GM21786 (cell line): Measurements from ENCODE around the gene IKZF2.
A peak's percentile ranks its signal among the peaks of the same experiment; 100 is the strongest.

Experiments
- ATAC-seq: cut with Tn5 transposase; IDR thresholded peaks from one replicate; pipeline ENCODE4 v1.9.1; 2021; ENCODE audit not compliant: unreplicated experiment

IKZF2 gene

GRCh38 chr2:213010106-213010779 is 141.2 kb downstream of the IKZF2 start:
- peak; percentile 27 for ATAC-seq

GRCh38 chr2:213007290-213007838 is 144.0 kb downstream of the IKZF2 start:
- no peak for ATAC-seq

DNA sequence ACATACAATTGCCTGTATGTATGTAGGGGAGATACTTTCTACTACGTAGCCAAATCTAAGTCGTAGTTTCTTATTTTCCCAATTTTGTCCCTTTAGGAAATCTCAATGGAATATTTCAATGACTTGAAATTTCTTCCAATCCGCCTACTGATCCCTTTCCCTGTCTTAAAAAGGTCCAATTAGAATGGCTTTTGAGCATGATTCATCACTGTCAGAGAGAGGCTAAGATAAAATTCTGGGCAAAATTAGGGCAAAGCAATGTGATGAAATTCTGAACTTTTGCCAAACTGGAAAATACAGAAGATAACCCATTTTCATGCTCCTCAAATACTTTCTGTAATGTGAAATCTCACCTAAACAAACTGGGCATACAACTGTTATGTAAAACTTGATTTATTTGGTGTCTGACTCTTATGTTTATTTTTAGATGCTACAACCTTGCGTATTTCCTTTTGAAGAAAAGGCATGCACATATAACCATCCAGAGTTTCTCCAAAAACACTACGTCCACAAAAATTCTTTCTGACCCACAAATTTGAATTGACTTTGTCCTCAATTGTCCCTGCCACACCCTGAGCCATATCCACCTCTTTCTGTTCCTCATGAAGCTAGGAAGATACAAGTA is 147.1 kb downstream of the IKZF2 start:
- ATAC-seq: no peak

- no peak for ATAC-seq
Measured at GRCh38 chr2:213002383-213002782, 149.0 kb downstream of the IKZF2 start.

DNA sequence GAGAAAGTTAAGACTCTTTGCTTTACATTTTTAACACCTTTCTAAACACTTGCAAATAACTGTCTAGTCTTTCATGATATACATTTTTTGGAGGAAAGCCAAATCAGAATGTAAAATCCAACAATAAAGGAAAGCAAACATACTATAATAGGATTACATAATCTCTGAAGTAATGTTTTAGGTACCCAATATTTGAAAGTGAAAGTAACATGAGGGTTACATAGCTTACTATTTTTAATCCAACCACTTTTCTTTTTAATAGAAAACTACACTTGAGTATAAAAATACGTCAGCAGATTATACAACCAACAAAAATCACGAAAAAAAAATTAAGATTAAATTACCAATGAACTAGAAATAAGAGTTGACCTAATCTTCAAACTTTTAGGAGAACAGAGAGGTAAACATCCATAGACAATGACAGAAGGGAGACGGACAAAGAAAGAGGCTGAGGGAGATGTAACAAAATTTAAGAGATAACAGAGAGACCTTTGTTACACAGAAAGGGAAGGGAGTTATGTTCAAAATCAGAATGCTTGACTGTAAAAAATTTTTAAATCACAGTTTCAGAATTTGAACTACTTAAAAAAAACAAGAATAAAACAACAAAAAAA is 150.0 kb downstream of the IKZF2 start:
- ATAC-seq: no peak

GRCh38 chr2:212998626-212999359 is 152.6 kb downstream of the IKZF2 start:
- ATAC-seq: no peak

GRCh38 chr2:212997526-212998020 is 153.8 kb downstream of the IKZF2 start:
- ATAC-seq: no peak

GRCh38 chr2:212995920-212996319 is 155.5 kb downstream of the IKZF2 start:
- no peak for ATAC-seq

GRCh38 chr2:212994976-212995375 is 156.4 kb downstream of the IKZF2 start:
- no peak for ATAC-seq

- no peak for ATAC-seq
Measured at GRCh38 chr2:212991120-212991519, 160.3 kb downstream of the IKZF2 start.

DNA sequence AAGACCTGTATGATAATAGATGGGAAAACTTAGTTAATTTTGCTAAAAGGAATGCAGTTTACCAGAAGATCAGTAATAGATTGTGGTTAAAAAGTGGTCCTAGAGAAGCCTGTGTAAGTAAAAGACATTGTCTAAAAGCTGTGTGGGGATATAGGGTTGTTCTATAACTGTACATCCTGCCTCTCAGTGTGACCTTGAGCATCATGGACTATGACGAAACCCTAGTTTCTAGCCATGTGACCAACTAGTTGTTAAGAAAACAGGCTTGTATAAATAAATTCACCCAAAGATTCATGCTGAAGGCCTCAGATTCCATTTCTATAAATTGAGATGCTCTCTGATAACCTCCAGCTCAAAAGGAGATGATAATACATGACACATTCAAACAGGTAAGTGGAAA is 160.7 kb downstream of the IKZF2 start:
- no peak for ATAC-seq

DNA sequence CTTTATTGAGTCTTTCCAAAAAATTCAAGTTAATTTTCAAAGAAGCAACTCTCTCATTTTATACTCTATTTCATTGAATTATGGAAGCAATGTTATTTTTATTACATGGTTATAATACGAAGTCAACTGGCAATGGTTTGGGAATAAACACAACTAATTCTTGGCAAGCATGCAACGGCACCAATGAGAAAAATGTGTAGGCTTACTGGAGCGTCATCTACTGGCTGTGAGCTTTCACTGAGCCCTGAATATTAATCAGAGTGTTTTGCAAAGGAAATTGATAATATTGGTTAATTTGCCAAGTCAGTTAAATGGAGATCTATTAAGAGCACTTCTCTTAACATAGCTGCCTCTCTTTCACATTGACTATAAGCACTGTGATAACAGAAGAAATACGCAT is 163.9 kb downstream of the IKZF2 start:
- no peak for ATAC-seq

DNA sequence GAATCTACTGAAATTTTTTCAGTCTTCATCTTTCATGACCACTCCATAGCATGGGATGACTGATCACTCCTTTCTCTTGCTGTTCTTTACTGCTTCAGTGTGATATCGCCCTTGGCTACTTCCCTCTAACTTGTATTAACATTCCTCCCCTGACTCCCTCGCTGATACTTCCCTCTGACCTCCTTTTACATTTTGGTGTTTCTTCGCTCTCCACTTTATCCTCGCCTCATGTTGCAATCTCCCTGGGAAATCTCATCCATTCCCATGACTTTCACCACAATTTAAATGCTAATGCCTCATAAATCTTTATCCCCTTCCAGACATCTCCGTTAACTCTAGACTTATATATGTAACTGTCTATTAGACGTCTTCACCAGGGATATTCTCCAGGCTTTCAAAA is 167.3 kb downstream of the IKZF2 start:
- ATAC-seq: no peak

- no peak for ATAC-seq
Measured at GRCh38 chr2:212979799-212980198, 171.6 kb downstream of the IKZF2 start.

GRCh38 chr2:212979046-212979612 is 172.3 kb downstream of the IKZF2 start:
- ATAC-seq: no peak

DNA sequence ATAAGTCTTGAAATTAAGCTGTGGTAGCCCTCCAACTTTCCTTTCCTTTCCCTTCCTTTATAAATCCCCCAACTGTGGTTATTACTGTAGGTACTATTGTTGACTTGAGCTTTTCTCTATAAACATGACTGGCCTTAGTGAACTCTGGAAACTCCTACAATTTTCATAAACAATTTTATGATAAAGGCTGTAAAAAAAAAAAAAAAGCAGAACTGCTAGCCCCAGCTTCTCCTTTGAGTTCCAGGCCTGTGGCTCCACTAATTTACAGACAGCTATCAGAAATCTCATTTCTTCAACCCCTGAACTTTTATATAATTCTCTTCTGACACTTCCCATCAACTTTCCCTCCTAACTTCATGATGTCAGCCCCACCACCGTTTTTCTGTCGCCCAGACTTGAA is 174.3 kb downstream of the IKZF2 start:
- no peak for ATAC-seq

- ATAC-seq: no peak
Measured at GRCh38 chr2:212975333-212975732, 176.1 kb downstream of the IKZF2 start.

DNA sequence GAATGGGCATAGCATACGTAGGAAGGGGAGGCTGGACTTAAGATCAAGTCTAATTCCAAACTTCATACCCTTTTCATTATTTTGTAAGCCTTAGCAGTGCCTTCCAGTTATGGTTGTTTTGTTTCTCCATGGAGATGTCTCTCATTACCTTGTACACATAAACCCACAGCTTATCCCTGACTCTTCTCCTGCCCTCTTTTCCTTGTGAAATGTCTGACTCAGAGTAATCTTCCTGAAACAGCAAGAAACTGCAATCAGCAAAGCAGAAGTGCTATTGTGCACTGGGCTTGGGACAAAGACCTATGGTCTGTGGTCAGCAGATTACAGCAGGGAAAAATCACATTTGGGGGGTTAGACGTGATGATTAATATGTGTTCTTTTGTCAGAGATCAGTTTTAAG is 176.7 kb downstream of the IKZF2 start:
- ATAC-seq: no peak

DNA sequence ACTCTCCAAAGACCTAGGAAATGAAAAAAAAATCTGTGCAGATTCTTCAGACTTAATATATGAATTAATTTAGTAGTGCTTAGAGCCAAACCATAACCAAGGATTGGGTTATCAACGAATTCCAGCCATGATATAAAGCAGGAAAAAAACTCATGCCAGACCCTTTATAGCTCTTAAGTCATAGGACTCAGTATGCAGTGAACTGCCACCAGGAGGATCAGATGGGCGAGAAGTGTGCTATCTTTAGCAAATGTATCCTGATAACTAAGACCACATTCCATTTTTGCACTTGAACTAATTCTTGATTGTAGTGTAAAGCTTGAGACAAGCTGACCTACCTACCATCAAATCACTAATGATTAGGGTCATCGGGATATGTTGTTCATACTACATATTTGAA is 178.1 kb downstream of the IKZF2 start:
- ATAC-seq: no peak

GRCh38 chr2:212970132-212970531 is 181.3 kb downstream of the IKZF2 start:
- no peak for ATAC-seq
